ACHN (cell line): ENCODE data around the gene TIMM10.

Experiments used
- DNase-seq: peaks from one replicate; pipeline ENCODE4 v3.0.0-alpha.2; 2015
- in situ Hi-C: cut with HindIII; loops from 2 replicates; pipeline ENCODE4 v1.10.0; 2017; ENCODE audit warnings: low sequenced_read_pairs, low pct_ligation_motif_present, low pct_unique_long_range_greater_than_20kb

TIMM10 gene, protein sequence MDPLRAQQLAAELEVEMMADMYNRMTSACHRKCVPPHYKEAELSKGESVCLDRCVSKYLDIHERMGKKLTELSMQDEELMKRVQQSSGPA

DNA sequence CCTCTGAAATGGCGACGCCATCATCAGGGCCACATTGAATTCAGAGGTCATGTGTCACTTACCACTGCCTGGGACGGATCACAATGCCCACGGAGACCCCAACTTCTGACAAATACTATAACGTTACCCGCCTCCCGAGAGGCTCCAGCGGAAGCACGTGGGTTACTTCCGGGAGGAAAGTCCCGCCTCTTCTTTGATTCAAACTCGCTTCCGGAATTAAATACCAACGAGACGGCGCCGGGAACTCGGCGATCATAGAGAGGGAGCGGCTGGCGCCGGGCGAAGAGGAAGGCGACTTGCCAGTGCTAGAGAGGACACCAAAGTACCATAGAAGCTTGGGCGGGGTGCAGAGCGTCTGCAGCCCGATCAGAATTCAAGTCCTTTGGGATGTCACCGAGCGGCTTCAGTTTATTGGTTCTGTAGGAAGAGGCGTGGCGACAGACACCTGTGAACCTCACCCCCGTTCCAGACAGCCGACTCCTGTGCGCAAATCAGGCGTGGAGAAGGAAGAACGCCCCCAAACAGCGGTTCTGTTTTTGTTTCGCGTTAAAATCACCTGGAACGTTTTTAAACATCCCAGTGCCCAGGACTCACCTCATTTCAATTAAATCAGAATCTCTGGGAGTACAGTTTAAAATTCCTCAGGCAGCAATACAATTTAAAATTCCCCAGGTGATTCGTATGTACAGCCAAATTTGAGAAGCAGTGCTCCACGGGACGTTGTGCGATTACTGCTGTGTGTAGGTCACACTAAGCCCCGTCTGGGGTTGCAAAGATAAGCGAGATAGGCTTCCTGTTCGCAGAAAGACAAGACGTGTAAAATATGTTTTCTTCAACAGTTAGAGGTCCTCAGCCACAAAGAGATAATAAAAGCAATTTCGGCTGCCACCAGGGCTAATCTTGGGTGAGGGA, at the start of gene TIMM10:
TSS of gene TIMM10 (minus strand) at position 159 of the 912 bp plus-strand sequence. CDS start 565 bp downstream, outside the sequence.
- in situ Hi-C loops = no loop called here
- peak; percentile 97 for DNase-seq

DNA sequence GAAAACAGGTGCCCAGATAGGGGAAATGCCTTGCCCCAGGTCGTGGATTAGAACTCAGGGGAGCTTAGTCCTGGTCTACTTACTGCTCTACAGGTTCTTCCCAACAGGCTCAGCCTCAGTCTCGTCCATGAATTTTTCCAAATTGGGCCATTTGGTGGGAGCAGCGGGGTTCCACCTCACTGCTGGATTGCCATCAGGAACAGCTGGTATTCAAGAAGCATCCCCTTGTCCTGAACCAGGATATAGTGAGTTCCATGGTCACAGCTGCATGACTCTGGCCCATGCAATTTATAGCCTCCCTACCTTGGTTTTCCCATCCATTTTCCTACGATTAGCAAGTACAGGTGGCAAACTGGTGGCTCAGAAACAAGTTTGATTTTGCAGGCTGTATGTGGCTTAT, 43.5 kb upstream of the TIMM10 start:
- no peak for DNase-seq
- in situ Hi-C loops = no loop called here

DNA sequence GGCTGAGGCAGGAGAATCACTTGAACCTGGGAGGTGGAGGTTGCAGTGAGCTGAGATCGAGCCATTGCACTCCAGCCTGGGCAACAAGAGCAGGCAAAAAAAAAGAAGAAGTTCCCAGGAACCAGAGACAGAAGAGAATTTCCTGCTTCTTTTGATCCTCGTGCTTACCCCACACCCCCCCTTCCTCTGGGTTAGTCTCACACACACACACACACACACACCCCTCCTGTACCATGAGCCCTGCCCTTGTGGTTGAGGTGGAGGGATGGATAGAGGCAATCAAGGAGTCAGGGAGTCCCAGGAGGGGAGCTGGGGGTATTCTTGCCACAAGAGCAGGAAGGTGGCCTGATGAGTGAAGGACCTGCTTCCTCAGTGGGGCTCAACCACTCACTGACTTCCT, 41.1 kb upstream of the TIMM10 start:
- in situ Hi-C loops = no loop called here
- DNase-seq = no peak

DNA sequence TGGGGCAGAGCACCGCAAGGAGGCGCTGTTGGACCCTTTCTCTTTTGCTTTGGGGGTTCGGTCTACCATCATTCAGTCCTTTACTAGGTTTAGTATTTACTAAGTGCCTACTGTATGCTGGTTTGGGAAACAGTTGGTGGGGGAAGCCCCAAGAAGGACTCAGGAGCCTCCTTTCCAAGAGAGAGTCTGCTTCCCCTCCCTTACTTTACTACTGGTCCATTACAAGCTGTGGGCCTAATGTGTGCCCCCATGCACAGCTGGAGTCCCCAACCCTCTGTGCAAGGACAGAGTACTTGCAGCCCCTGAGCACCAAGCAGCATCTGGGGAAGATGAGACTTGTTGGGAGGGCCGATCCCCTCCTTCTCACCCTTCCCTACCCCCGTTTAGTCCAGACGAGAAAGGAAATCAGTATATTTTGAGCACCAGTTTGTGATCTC, 37.8 kb upstream of the TIMM10 start:
- DNase-seq = peak; percentile 77
- in situ Hi-C loops = no loop called here

DNA sequence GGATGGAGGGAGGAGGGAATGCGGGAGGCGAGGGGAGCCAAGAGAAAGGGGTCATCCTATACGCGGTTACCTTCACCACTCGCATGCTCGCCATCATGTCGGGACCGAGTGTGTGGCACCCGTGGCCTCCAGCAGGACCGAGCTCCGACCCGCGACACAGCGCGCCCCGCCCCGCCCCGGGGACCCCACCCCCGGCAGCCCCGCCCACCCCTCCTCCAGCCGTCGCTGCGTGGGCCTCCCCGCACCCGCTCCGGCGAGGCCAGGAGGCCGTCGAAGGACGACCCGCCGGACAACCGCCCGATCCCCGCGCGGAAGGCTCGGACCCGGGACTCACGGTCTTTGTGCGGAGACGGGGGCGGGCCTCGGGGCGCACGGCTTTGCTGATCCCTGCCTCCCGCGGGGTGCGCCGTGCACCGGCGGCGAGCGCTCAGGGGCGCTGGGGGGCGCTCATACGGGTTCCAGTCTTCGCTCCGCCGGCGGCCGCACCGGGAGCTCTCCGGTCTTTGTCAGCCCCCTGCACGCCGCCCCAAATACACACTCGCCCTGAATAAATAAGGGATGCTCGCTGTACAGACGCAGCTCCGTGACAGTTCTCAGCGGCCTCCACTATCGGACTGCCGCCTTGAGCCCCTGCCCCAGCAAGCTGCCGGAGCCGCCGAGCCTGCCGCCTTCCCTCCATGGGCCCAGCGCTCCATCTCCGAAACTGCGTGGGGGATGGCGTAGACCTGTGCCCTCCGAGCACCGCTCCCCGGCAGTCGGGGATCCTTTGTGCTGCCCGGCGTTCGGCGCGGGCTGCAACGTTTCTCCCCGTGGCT, 37.2 kb upstream of the TIMM10 start, which contains the start of gene UBE2L6:
TSS of gene UBE2L6 (minus strand) at position 158 of the 815 bp plus-strand sequence. CDS start at position 97, 61 bp downstream.
- peak; percentile 44 for DNase-seq
- in situ Hi-C loops = no loop called here

DNA sequence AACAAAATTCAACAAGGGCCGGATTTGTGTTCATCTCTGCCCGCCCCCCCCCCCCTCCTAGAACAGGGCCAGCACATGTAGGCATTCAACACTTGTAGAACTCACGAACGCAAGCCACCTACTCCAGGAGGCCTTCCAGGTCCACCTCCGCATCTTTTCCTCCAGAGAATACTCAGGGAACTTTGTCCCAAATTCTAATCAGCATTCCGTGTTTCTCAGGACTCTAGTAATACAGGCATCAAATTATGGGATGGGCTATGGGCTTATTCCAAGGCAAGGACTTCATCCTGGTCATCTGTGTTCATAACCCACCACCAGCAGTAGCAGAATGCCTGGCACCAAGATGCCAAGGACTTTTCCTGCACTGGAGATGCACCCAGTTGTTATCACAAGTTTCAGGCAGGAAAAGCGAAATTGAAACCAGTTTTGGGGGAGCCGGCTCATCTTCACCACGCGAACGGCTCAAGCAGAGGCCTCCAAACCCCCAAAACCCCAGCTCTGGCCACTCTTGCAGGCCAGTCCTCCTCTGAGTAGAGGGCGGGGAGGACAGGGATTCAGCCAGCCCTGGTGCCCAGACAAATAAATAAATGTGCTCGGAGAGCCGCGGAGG, 36.5 kb upstream of the TIMM10 start:
- DNase-seq = peak; percentile 31
- in situ Hi-C loops = no loop called here

DNA sequence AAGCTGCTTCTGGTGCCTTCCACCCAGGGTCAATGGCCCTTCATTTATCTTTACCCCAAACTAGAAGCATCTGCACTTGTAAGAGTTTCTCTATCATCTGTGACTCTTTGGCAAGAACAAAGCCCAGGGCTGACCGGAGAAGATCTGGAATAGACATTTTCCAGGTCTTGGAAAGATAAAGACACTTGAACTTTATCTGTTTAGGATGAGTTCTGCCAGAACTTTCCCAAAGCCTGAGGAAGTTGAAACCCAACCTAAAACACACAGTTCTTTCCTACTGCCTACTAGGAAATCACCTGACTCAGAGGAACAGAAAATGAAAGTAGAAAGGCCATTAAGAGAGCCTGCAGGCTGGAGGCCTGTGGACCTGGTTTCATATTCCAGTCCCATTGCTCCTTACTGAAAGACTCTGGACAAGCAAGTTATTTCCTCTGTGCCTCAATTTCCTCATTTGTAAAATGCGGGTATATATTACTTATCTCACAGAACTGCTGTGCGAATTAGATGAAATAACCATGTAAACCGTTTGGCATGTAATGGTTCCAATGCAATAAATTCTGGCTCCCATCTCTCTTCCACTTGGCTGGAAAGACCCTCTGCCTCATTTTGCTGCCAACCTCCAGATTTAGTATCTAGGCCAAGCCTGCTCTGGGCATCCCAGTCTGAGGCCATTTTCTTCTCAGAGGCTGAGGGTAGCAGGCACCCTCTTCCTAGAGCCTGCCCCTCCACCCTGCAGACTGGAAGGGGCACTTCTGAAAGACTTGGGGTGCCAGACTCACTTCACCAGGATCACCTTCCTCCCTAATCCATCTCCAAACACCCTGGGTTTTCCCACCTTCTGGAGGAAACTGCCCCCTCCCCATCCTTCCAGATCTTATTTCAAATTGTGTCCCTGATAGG, 35.7 kb upstream of the TIMM10 start:
- in situ Hi-C loops = no loop called here
- DNase-seq = peak; percentile 65

DNA sequence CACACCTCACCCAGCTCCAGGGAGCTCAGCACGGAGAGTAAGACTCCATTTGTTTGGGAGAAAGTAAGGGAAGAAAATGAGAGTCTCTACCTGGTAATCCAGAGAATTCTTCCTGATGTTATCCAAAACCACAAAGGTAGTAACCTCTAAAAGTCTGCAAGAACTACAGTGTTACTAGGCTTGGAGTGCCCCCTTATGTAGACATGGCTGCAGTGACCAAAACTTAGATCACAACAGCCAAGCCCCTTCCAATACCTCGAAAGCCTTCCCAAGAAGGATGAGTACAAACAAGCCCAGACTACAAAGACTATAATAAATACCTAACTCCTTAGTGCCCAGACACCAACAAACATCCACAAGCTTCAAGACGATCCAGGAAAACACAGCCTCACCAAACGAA, 32.0 kb upstream of the TIMM10 start:
- no peak for DNase-seq
- in situ Hi-C loops = no loop called here

DNA sequence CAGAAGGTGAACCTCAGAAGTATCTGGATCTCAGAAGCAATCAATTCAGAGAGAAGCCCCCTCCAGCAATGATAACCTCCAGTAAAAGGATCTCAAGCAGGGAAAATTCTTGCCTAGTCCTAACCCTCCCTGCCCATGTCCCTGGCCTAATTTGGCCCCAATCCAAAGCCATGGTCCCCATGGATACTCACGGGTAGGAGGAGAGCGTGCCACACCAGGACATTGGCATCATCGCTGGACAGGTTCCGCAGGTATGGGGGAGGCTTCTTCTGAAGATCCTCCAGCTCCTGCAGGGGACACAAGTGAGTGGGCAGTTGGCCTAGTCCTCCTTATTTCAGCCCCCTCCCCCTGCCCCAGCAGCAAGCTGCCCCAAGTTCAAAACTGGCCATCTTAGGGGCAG, 29.6 kb upstream of the TIMM10 start:
- in situ Hi-C loops = no loop called here

DNA sequence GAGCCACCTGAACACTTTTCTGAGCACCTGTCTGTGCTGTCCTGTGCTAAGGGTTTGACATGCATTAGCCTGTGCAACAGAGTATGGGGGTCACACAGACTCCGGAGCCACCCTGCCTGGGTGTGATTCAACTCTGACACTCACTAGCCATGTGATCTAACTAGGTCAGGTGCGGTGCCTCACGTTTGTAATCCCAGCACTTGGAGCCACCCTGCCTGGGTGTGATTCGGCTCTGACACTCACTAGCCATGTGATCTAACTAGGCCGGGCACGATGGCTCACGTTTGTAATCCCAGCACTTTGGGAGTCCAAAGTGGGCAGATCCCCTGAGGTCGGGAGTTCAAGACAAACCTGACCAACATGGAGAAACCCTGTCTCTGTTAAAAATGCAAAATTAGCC, 25.5 kb upstream of the TIMM10 start:
- no peak for DNase-seq
- in situ Hi-C loops = no loop called here

More for the DNA sequence above, 29.6 kb upstream of the TIMM10 start:
- no peak for DNase-seq

DNA sequence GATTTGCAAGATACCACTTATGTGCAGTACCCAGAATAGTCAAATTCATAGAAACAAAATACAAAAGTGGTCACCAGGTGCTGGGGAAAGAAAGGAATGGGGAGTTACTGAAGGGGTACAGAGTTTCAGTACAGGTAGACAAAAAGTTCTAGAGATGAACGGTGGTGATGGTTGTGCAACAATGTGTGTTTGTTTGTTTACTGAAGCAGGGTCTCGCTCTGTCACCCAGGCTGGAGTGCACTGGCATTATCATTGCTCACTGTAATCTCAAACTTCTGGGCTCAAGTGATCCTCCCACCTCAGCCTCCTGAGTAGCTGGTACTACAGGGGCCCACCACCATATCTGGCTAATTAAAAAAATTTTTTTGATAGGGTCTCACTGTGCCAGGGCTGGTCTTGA, 24.8 kb upstream of the TIMM10 start:
- in situ Hi-C loops = no loop called here
- DNase-seq = no peak

DNA sequence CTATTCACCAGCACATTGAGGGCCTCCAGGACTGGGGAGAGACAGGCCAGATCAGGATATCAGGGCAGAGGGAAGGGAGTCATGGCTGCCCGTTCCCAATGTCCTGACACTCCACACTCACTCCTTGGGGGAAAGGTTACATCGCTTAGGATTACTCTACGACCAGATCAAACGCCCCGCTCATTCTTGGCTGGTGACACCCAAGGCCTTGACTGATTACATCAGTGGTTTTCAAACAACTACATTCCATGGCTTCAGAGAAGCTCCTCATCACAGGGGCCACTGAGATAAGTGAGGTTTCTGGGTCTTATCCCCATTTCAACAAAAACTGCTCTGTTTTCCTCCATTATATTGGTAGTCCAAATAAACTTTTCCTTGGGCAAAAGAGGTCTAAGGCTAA, 21.9 kb upstream of the TIMM10 start:
- DNase-seq = no peak
- in situ Hi-C loops = no loop called here

DNA sequence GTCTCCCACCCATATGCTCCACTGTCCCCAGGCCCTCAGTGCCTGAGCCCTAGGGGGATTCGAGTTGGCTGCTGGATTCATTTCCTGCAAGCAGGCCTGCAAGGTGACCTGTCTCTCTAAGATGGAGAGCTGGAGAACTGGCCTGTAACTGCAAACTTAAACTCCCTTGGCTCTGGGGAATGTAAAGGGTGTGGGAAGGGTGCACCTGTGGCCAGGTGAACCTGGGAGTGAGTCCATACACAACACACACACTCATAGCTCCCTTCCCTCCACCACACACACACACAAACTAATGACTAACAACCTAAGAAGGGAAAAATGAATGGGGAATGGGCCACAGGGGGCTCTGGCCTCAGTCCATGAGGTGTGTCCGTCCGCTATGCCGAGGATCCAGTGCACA, 21.4 kb upstream of the TIMM10 start:
- in situ Hi-C loops = no loop called here
- no peak for DNase-seq

DNA sequence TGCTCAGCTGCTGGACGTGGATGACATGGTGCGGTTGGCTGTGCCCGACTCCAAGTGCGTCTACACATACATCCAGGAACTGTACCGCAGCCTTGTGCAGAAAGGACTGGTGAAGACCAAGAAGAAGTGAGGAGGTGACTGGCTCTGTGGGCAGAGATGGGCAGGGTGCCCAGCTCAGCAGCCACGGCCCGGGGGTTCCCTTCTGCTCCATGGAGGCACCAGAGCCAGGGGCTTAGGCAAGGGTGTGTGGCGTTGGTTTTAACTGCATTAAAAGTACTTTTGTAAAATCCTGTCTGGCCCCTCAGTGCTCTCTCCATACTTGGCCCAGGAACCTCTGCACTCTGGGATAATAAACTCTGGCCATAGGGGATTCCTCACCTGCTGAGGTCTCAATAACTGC, 19.4 kb upstream of the TIMM10 start:
- in situ Hi-C loops = no loop called here
- DNase-seq = no peak

DNA sequence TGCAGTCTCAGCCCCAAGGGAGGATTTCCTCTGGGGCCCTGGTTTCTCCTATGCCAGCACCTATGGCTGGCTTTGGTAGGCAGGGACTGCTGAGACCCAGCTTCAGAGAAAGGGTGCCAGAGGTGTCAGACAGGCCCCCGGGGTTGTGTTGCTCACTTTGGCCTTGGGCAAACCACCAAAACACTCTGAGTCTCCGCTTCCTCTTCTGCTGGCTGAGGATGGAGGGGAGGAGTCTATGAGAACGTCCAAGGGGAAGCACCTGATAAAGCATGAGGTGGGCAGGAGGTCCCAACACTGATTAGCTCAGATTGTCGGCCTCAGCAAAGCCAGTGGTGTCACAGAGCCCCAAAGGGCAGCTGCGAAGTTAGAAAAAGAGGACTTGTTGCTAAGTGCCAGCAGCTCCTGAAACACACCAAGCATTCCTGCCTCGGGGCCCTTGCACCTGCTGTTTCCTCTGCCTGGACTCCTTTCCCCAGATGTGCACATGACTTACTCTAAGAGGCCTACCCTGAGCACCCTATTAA, 17.4 kb upstream of the TIMM10 start:
- no peak for DNase-seq

DNA sequence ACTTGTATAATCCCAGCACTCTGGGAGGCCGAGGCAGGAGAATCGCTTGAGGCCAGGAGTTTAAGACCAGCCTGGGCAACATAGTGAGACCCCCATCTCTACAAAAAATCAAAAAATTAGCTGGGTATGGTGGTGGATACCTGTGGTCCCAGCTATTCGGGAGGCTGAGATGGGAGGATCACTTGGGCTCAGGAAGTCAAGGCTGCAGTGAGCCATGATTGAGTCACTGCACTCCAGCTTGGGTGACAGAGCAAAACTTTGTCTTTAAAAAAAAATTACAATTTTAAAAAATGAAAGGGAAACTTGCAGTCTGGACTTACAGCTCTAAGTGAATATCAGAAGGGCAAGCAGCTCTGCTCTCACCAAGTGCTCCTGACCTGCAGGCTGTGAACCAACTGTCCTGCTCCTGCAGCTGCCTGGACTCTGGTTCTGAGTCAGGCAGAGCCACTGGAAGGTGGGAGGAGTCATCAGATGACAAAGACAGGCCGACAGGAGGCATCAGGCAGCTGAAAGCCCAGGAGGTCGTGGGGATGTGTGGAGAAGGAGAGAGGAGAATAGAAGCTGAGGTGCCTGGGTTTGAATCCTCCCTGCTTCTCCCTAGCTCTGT, 16.4 kb upstream of the TIMM10 start:
- DNase-seq = peak; percentile 31
- in situ Hi-C loops = no loop called here

More for the DNA sequence above, 17.4 kb upstream of the TIMM10 start:
- in situ Hi-C loops = no loop called here

DNA sequence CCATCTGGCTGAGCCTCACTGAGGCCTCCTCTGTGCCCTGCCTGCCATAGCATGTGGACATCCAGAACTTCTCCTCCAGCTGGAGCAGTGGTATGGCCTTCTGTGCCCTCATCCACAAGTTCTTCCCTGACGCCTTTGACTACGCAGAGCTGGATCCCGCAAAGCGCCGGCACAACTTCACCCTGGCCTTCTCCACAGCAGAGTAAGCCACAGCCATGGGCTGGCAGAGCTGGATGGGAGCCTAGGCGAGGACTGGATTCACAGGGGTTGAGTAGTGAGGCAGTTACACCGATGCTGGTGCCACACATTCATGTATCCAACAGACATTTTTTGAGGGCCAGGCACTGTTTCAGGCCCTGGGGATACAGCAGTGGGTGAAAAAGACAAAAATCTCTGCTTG, 15.9 kb upstream of the TIMM10 start:
- DNase-seq = no peak
- in situ Hi-C loops = no loop called here
